PC-3 (cell line): Measurements from ENCODE around the gene KIF24. TPM values are rescaled to one million over a fixed set of nuclear protein-coding genes. Genes with fewer than 3 reads are reported as not detected.
"Not testable (repeated sequence)": the region's sequence is repeated elsewhere in the genome, so short reads cannot be mapped to it uniquely, and the experiment has no call there.

Source experiments
- ATAC-seq: fragments of 200-7000 bp; cut with Tn5 transposase; 2 replicates; pipeline ENCODE4 v1.9.1; 2020; ENCODE audit warnings: mild to moderate bottlenecking, moderate library complexity
- BruUV-seq: library from RNA; stranded (reverse); fragments of 400-500 nt; replicated peaks from 2 replicates; lab custom pipeline; 2021; lab: Mats Ljungman, UMichigan
- CTCF ChIA-PET: fragments of 300-600 bp; sonication (Branson Sonifier 250); formaldehyde crosslinking; loops from one replicate; lab custom pipeline; 2022; ENCODE audit warnings: antibody characterized with exemption; lab: Charles Lee
- POLR2A ChIA-PET: fragments of 300-600 bp; sonication (Branson Sonifier 250); formaldehyde crosslinking; loops from one replicate; lab custom pipeline; 2022; ENCODE audit warnings: antibody characterized with exemption; ENCODE audit not compliant: unreplicated experiment; lab: Charles Lee
- DNase-seq: peaks from one replicate; pipeline ENCODE4 v3.0.0-alpha.2; 2015
- H2AFZ ChIP-seq: fragments of 300-600 bp; sonication (generic); 2 replicates; pipeline ENCODE4 v1.6.0; 2016; ENCODE audit warnings: antibody characterized with exemption, low read length
- H3F3A ChIP-seq: fragments of 300-600 bp; sonication (generic); one replicate; pipeline ENCODE4 v1.6.0; 2017; ENCODE audit warnings: antibody characterized with exemption, low read length, control low read depth, mild to moderate bottlenecking; ENCODE audit not compliant: unreplicated experiment
- H3K27ac ChIP-seq: fragments of 300-600 bp; sonication (generic); 2 replicates; pipeline ENCODE4 v1.5.1; 2016; ENCODE audit warnings: mild to moderate bottlenecking, low read length
- H3K27me3 ChIP-seq: fragments of 300-600 bp; sonication (generic); 2 replicates; pipeline ENCODE4 v1.6.1; 2016; ENCODE audit warnings: low read length, mixed read lengths
- H3K36me3 ChIP-seq: fragments of 300-600 bp; sonication (generic); 2 replicates; pipeline ENCODE4 v1.6.1; 2016; ENCODE audit warnings: low read depth, mixed run types, low read length, mixed read lengths
- H3K4me1 ChIP-seq: fragments of 300-600 bp; sonication (generic); 2 replicates; pipeline ENCODE4 v1.5.1; 2016; ENCODE audit warnings: low read length; ENCODE audit not compliant: insufficient read depth
- H3K4me2 ChIP-seq: fragments of 300-600 bp; sonication (generic); 2 replicates; pipeline ENCODE4 v1.6.0; 2016; ENCODE audit warnings: low read length
- H3K4me3 ChIP-seq: fragments of 300-600 bp; sonication (generic); 2 replicates; pipeline ENCODE4 v1.5.1; 2016; ENCODE audit warnings: mild to moderate bottlenecking, low read length, mixed read lengths
- H3K79me2 ChIP-seq: fragments of 300-600 bp; sonication (generic); 2 replicates; pipeline ENCODE4 v1.6.1; 2017; ENCODE audit warnings: low read length, mixed read lengths
- H3K9ac ChIP-seq: fragments of 300-600 bp; sonication (generic); 2 replicates; pipeline ENCODE4 v1.6.0; 2016; ENCODE audit warnings: mild to moderate bottlenecking, low read length
- H3K9me2 ChIP-seq: fragments of 300-600 bp; sonication (generic); replicated peaks from 2 replicates; pipeline ENCODE4 v1.6.1; 2016; ENCODE audit warnings: mixed run types, low read length, mixed read lengths
- H3K9me3 ChIP-seq: fragments of 300-600 bp; sonication (generic); 2 replicates; pipeline ENCODE4 v1.6.1; 2016; ENCODE audit warnings: low read length, mixed read lengths
- H4K20me1 ChIP-seq: fragments of 300-600 bp; sonication (generic); 2 replicates; pipeline ENCODE4 v1.6.1; 2016; ENCODE audit warnings: low read length, mixed read lengths
- EZH2 ChIP-seq: fragments of 300-600 bp; sonication (generic); IDR thresholded peaks from one replicate; pipeline ENCODE4 v1.6.1; 2017; ENCODE audit warnings: antibody characterized with exemption, mild to moderate bottlenecking, low read length; ENCODE audit not compliant: unreplicated experiment
- EZH2phosphoT487 ChIP-seq: fragments of 300-600 bp; sonication (generic); IDR thresholded peaks from 2 replicates; pipeline ENCODE4 v1.6.1; 2018; ENCODE audit warnings: mild to moderate bottlenecking, antibody characterized with exemption, low read length, borderline replicate concordance
- intact Hi-C: fragments of 100-400 bp; cut with micrococcal nuclease; formaldehyde crosslinking; loops from 2 replicates; pipeline ENCODE4 v1.9.0; 2023
- total RNA-seq: library from RNA; depleted of rRNA; stranded (reverse); fragments of >200 nt; gene quantifications from 2 replicates; pipeline ENCODE4 v1.2.3, GENCODE V29; 2014
- TF ChIP-seq, protein P1 (sequence below): fragments of 300-600 bp; sonication (generic); conservative IDR thresholded peaks from 2 replicates; pipeline ENCODE4 v1.5.1; 2017; ENCODE audit warnings: antibody characterized with exemption, low read depth, mild to moderate bottlenecking, low read length

The KIF24 gene
- total RNA-seq, 1 experiment from 2014 or later, result 4.7 TPM

DNA sequence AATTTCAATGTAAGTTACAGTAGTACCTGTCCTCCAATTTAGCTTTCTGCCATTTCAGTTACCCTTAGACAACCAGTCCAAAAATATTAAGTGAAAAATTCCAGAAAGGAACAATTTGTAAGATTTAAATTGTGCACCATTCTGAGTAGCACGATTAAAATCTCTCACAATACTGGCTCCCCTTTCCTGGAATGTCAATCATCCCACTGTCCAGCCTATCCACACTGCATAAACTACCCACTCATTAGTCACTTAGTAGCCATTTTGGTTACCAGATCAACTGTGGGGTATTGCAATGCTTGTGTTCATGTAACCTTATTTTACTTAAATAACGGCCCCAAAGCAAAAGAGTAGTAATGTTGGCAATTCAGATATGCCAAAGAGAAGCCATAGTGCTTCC lies 11.6 kb downstream of the KIF24 start:
- Histone ChIP-seq H3K4me1 (no peaks in the 10 kb centered on the region), H3F3A (no peaks in the 10 kb centered on the region), H3K79me2 (0 out of 2 replicates have a peak, but pooled peaks cover 3% of the 10 kb centered on the region), H4K20me1 (no peaks in the 10 kb centered on the region), H3K27ac (no peak overlapping the region), H3K4me2 (no peak overlapping the region), H3K27me3 (no peaks in the 10 kb centered on the region), H3K9me3 (no peaks in the 10 kb centered on the region), H3K4me3 (no peak overlapping the region), H3K9ac (no peak overlapping the region), H2AFZ (no peak overlapping the region), H3K36me3 (no peaks in the 10 kb centered on the region), H3K9me2 (no peaks in the 10 kb centered on the region)
- intact Hi-C loops, result no loop called here
- no TSS peak for BruUV-seq
- TF ChIP-seq, protein P1, sequence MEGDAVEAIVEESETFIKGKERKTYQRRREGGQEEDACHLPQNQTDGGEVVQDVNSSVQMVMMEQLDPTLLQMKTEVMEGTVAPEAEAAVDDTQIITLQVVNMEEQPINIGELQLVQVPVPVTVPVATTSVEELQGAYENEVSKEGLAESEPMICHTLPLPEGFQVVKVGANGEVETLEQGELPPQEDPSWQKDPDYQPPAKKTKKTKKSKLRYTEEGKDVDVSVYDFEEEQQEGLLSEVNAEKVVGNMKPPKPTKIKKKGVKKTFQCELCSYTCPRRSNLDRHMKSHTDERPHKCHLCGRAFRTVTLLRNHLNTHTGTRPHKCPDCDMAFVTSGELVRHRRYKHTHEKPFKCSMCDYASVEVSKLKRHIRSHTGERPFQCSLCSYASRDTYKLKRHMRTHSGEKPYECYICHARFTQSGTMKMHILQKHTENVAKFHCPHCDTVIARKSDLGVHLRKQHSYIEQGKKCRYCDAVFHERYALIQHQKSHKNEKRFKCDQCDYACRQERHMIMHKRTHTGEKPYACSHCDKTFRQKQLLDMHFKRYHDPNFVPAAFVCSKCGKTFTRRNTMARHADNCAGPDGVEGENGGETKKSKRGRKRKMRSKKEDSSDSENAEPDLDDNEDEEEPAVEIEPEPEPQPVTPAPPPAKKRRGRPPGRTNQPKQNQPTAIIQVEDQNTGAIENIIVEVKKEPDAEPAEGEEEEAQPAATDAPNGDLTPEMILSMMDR, result no peak
- TF ChIP-seq EZH2phosphoT487 (no peak), EZH2 (no peak)
- POLR2A ChIA-PET, result interaction anchor here (0.6 kb wide), 1 partner anchor 38 kb away, joined by 4 read pairs; no protein-coding TSS in a partner anchor
- no peak for DNase-seq
- CTCF ChIA-PET, result no interaction called here
- ATAC-seq, result no peak

DNA sequence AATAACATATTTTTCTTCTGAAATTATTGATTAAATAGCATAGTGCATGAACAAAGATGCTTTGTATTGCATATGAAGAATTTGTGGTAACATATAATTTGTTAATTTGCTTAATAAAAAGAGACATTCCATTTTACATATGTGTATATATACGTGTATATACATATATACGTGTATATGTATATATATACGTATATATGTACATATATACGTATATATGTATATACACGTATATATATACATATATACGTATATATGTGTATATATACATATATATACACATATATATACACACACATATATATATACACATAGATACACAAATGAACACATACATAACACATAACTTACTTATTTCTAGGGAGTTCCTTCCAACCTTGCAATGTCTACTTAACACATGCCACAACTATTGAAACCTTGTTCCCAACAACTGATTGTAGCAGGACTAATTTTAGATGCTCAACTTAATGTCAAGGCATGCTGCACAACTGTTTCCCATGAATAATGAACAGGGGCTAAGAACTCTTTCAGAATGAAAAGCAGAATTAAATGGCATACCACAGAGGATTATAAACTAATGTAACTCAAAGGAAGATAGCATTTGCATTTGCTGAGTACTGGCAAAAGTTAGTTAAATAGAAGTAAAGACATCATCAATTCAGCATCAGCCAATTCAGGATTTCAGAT lies 17.4 kb downstream of the KIF24 start:
- POLR2A ChIA-PET, result no interaction called here
- Histone ChIP-seq H3K79me2 (no peaks in the 10 kb centered on the region), H3K4me1 (peaks cover 7% of the 10 kb centered on the region; the same call in 1 of the 2 replicates), H3K27me3 (no peaks in the 10 kb centered on the region), H3K4me2 (no peak overlapping the region), H3K9me2 (no peaks in the 10 kb centered on the region), H3K9ac (no peak overlapping the region), H3K36me3 (no peaks in the 10 kb centered on the region), H3K4me3 (no peak overlapping the region), H2AFZ (no peak overlapping the region), H4K20me1 (no peaks in the 10 kb centered on the region), H3K9me3 (no peaks in the 10 kb centered on the region), H3K27ac (no peak overlapping the region), H3F3A (no peaks in the 10 kb centered on the region)
- BruUV-seq, result no TSS peak
- ATAC-seq (no peak), DNase-seq (no peak)
- intact Hi-C loops, result no loop called here
- CTCF ChIA-PET, result no interaction called here
- TF ChIP-seq, protein P1, result no peak
- TF ChIP-seq EZH2phosphoT487, result no peak
- TF ChIP-seq EZH2, result no peak

DNA sequence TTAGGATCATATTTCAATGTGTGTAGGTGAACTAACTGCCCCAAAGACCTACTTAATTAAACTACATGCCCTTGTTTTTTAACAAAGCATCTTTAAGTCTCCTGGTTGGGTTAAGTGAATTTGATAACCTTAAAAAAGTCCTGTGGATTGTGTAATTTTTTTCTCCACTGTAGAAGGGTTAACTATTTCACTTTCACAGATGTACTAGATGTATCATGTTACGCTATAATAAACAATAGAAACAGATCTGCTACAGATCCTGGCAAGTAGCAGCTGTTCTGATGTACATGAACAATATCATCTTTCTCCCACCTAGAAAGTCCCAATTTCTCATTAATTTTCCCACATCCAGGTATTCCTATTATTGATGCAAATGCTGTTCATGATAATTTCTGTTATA lies 18.9 kb downstream of the KIF24 start:
- DNase-seq (no peak), ATAC-seq (no peak)
- Histone ChIP-seq H3K36me3 (no peaks in the 10 kb centered on the region), H4K20me1 (no peaks in the 10 kb centered on the region), H3K27ac (no peak overlapping the region), H3K9ac (no peak overlapping the region), H3K9me3 (no peaks in the 10 kb centered on the region), H3K4me2 (no peak overlapping the region), H3K4me3 (no peak overlapping the region), H3K27me3 (no peaks in the 10 kb centered on the region), H3K4me1 (peaks cover 7% of the 10 kb centered on the region; the same call in 1 of the 2 replicates), H3K9me2 (no peaks in the 10 kb centered on the region), H3F3A (no peaks in the 10 kb centered on the region), H2AFZ (no peak overlapping the region), H3K79me2 (no peaks in the 10 kb centered on the region)
- intact Hi-C loops, result no loop called here
- no TSS peak for BruUV-seq
- CTCF ChIA-PET, result no interaction called here
- TF ChIP-seq EZH2phosphoT487 (no peak), EZH2 (no peak)
- TF ChIP-seq, protein P1, result no peak
- POLR2A ChIA-PET, result no interaction called here

DNA sequence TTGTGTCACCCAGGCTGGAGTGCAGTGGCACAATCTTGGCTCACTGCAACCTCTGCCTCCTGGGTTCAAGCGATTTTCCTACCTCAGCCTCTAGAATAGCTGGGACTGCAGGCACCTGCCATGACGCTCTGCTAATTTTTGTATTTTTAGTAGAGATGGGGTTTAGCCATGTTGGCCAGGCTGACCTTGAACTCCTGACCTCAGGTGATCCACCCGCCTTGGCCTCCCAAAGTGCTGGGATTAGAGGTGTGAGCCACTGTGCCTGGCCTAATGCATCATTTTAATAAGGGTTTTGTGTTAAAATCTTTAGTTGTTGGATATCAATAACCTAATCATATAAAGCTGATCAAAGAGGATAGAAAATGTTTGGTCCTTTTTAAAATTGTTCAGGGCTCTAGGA lies 20.8 kb downstream of the KIF24 start:
- H3K4me2 ChIP-seq, H3K9ac ChIP-seq, ATAC-seq, H3K27me3 ChIP-seq, H3K4me1 ChIP-seq, POLR2A ChIA-PET, H3K36me3 ChIP-seq, H3F3A ChIP-seq, intact Hi-C loops, BruUV-seq, H3K79me2 ChIP-seq, DNase-seq, CTCF ChIA-PET, H3K4me3 ChIP-seq, H3K9me3 ChIP-seq, H4K20me1 ChIP-seq, H3K27ac ChIP-seq, H3K9me2 ChIP-seq, H2AFZ ChIP-seq: not testable (repeated sequence)
